Esophagus muscularis mucosa (tissue), 4 donors: ENCODE data around the gene DNAJC15. TPM values are rescaled to one million over a fixed set of nuclear protein-coding genes. Genes with fewer than 3 reads are reported as not detected.

Source experiments
- DNase-seq: peaks from one replicate; pipeline ENCODE4 v3.0.0-alpha.2; 2017; ENCODE audit errors: extremely low spot score
- H3K27ac ChIP-seq, 4 donors: fragments of 200-600 bp; sonication (generic); replicated peaks in 1 of 4; 1 replicate in 3 of 4; 2 replicates in 1 of 4; pipeline ENCODE4 v1.5.1; 2016 to 2019; ENCODE audit warnings: mild to moderate bottlenecking in 1 of 4
- H3K27me3 ChIP-seq, 4 donors: fragments of 200-600 bp; sonication (generic); one replicate each; pipeline versions ENCODE4 v1.5.1 to v1.6.0; 2016 to 2019
- H3K36me3 ChIP-seq, 4 donors: fragments of 200-600 bp; sonication (generic); one replicate each; pipeline ENCODE4 v1.5.1; 2016 to 2019
- H3K4me1 ChIP-seq, 4 donors: fragments of 200-600 bp; sonication (generic); one replicate each; pipeline ENCODE4 v1.5.1; 2016 to 2019
- H3K4me3 ChIP-seq, 4 donors: fragments of 200-600 bp; sonication (generic); 1 replicate in 2 of 4; 2 replicates in 2 of 4; pipeline ENCODE4 v1.5.1; 2016 to 2019; ENCODE audit warnings: mild to moderate bottlenecking in 4 of 4, moderate library complexity in 1 of 4
- H3K9me3 ChIP-seq, 4 donors: fragments of 200-600 bp; sonication (generic); 1 replicate in 3 of 4; 2 replicates in 1 of 4; pipeline ENCODE4 v1.5.1; 2016 to 2019
- EP300 ChIP-seq: sonication (generic); formaldehyde crosslinking; IDR thresholded peaks from one replicate; pipeline ENCODE4 v1.6.1; 2017; ENCODE audit warnings: antibody characterized with exemption
- POLR2A ChIP-seq: fragments of 450-650 bp; IDR thresholded peaks from one replicate; pipeline ENCODE4 v1.6.1; 2017; ENCODE audit warnings: antibody characterized with exemption, moderate library complexity, mild to moderate bottlenecking, low read depth
- POLR2AphosphoS5 ChIP-seq, 2 donors: sonication (generic); formaldehyde crosslinking; IDR thresholded peaks; one replicate each; pipeline ENCODE4 v1.6.1; 2017; ENCODE audit warnings: antibody characterized with exemption in 2 of 2
- WGBS: methylation state at CpG from one replicate; pipeline ENCODE4 v1.1.5; 2018; 5-methylcytosine and 5-hydroxymethylcytosine counted together
- intact Hi-C: fragments of 100-400 bp; cut with DNase I; formaldehyde crosslinking; loops from one replicate; pipeline ENCODE4 v1.15.1; 2023
- total RNA-seq, 4 donors: library from RNA; depleted of rRNA; stranded (reverse); fragments of >200 nt; gene quantifications; one replicate each; pipeline versions ENCODE4 v1.1.0 to v1.2.1, GENCODE V29; 2016
- TF ChIP-seq, protein P1 (sequence below), 3 experiments: fragments of 200-600 bp in 2 of 3; fragments of 450-650 bp in 1 of 3; sonication (generic) in 2 of 3; IDR thresholded peaks; one replicate each; pipeline ENCODE4 v1.5.1; 2017 to 2019; ENCODE audit warnings: antibody characterized with exemption in 3 of 3, mild to moderate bottlenecking in 2 of 3, moderate library complexity in 1 of 3

Gene DNAJC15
- total RNA-seq, 4 donors from 2014 or later, result 13.3 to 19.8 (median 13.6) TPM

DNA sequence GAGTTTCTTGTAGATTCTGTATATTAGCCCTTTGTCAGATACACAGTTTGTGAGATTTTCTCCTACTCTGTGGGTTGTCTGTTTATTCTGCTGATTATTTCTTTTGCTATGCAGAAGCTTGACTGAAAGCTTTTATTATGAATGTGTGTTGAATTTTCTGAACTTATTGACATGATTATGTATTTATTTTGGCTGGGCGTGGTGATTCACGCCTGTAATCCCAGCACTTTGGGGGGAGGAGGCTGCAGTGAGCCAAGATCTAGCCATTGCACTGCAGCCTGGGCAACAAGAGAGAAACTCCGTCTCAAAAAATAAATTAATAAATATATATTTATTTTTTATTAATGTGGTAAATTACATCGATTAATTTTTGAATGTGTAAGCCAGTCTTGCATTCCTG is 78.9 kb downstream of the DNAJC15 start:
- Histone ChIP-seq H3K4me1 (peaks cover 0 to 11% (median 5%) of the 10 kb centered on the region in 4 donors), H3K4me3 (no peak overlapping the region), H3K27me3 (no peaks in the 10 kb centered on the region), H3K36me3 (peaks cover 0 to under 1% (median 0%) of the 10 kb centered on the region in 4 donors), H3K9me3 (peaks cover 0 to 8% (median 0%) of the 10 kb centered on the region in 4 donors), H3K27ac (no peak overlapping the region)
- no peak for TF ChIP-seq POLR2AphosphoS5 (IDR thresholded peaks at IDR 0.05)
- no peak for TF ChIP-seq EP300
- no peak for TF ChIP-seq POLR2A
- TF ChIP-seq, protein P1, sequence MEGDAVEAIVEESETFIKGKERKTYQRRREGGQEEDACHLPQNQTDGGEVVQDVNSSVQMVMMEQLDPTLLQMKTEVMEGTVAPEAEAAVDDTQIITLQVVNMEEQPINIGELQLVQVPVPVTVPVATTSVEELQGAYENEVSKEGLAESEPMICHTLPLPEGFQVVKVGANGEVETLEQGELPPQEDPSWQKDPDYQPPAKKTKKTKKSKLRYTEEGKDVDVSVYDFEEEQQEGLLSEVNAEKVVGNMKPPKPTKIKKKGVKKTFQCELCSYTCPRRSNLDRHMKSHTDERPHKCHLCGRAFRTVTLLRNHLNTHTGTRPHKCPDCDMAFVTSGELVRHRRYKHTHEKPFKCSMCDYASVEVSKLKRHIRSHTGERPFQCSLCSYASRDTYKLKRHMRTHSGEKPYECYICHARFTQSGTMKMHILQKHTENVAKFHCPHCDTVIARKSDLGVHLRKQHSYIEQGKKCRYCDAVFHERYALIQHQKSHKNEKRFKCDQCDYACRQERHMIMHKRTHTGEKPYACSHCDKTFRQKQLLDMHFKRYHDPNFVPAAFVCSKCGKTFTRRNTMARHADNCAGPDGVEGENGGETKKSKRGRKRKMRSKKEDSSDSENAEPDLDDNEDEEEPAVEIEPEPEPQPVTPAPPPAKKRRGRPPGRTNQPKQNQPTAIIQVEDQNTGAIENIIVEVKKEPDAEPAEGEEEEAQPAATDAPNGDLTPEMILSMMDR (IDR thresholded peaks at IDR 0.05), result no peak
- WGBS, result 94% methylated on average over 4 of the region's 4 CpGs
- intact Hi-C loops, result no loop called here
- no peak for DNase-seq

- no peak for DNase-seq
- peaks cover 0 to 11% (median 5%) of the 10 kb centered on the region in 4 donors for H3K4me1 ChIP-seq
- 83% methylated on average over 2 of the region's 2 CpGs for WGBS
- TF ChIP-seq EP300, result no peak
- no peak for TF ChIP-seq POLR2A
- TF ChIP-seq, protein P1 (IDR thresholded peaks at IDR 0.05), result no peak
- H3K27ac ChIP-seq, result no peak overlapping the region
- no peaks in the 10 kb centered on the region for H3K9me3 ChIP-seq
- intact Hi-C loops, result no loop called here
- no peak overlapping the region for H3K4me3 ChIP-seq
- no peaks in the 10 kb centered on the region for H3K27me3 ChIP-seq
- peaks cover 0 to 13% (median 3%) of the 10 kb centered on the region in 4 donors for H3K36me3 ChIP-seq
These were observed 84.4 kb downstream of the DNAJC15 start for GRCh38 chr13:43107780-43108179.

DNA sequence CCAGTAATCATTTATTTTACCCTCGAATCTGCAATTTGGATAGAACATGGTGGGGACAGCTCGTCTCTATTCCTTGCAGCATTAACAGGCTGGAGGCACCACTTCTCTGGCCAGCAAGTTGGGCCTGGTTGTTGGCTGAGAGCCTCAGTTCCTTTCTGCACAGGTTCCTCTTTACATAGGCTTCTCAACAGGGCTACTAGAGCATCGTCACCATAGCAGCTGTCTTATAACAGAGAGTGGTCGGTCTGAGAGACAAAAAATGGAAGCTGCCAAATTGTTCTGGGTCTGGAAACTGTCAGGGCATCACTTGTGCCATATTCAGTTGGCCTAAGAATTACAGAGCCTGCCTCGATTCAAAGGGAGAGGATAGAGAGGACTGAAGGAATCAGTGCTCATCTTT is 86.7 kb downstream of the DNAJC15 start:
- H3K4me1 ChIP-seq, result peaks cover 0 to 11% (median 10%) of the 10 kb centered on the region in 4 donors
- intact Hi-C loops, result no loop called here
- H3K36me3 ChIP-seq, result peaks cover 0 to 13% (median 3%) of the 10 kb centered on the region in 4 donors
- no peak overlapping the region for H3K27ac ChIP-seq
- 64% methylated on average over 5 of the region's 5 CpGs for WGBS
- H3K9me3 ChIP-seq, result no peaks in the 10 kb centered on the region
- no peak overlapping the region for H3K4me3 ChIP-seq
- no peak for DNase-seq
- no peak for TF ChIP-seq POLR2A
- TF ChIP-seq POLR2AphosphoS5 (IDR thresholded peaks at IDR 0.05), result no peak
- no peak for TF ChIP-seq EP300
- TF ChIP-seq, protein P1 (IDR thresholded peaks at IDR 0.05), result no peak
- H3K27me3 ChIP-seq, result no peaks in the 10 kb centered on the region

- Histone ChIP-seq H3K4me3 (no peak overlapping the region), H3K27me3 (no peaks in the 10 kb centered on the region), H3K27ac (no peak overlapping the region), H3K9me3 (no peaks in the 10 kb centered on the region), H3K4me1 (peaks cover 0 to 10% (median 9%) of the 10 kb centered on the region in 4 donors), H3K36me3 (peaks cover 0 to 13% (median 3%) of the 10 kb centered on the region in 4 donors)
- WGBS, result 94% methylated on average over 2 of the region's 2 CpGs
- no peak for DNase-seq
- intact Hi-C loops, result no loop called here
- TF ChIP-seq POLR2AphosphoS5 (IDR thresholded peaks at IDR 0.05), result no peak
- no peak for TF ChIP-seq EP300
- TF ChIP-seq, protein P1 (IDR thresholded peaks at IDR 0.05), result no peak
- TF ChIP-seq POLR2A, result no peak
These were observed 87.3 kb downstream of the DNAJC15 start for GRCh38 chr13:43110658-43111057.
